Measurements from ENCODE around the gene FILIP1. TPM values are rescaled to one million over a fixed set of nuclear protein-coding genes. Genes with fewer than 3 reads are reported as not detected.

Gene FILIP1
- total and polyA plus RNA-seq, 10 of the 15 experiments (the other 5 are each of a cell fraction or from before 2014, with no cell fraction given): 0.23 to 2.0 (median 0.44) TPM

DNA sequence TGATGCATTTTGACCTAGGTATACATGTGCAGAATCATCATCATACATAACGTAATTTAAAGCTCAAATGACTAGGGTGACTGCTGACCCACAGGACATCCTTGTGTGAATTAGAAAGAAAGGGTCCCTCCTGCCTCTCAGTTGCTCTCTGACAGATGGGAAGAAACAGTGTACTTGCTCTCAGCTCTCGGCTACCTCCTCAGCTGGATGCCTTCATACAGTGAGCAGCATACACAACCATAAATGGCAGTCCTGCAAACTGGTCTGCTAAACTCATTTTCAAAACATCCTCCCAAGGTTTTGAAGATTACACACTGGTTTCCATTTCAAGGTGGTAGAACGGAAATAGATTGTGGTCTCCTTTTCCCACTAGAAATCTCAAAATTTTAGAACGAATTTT, 26.3 kb downstream of the FILIP1 start:
- ChIA-PET SMC1A (ENCODE audit: uncharacterized antibody, unreplicated experiment) (interaction anchor here (1.0 to 2.5 kb wide), 13 partner anchors 14 to 197 kb away, joined by 3 to 10 read pairs (median 4); partner anchors contain the start of gene FILIP1), POLR2A (interaction anchor here (0.7 kb wide), 1 partner anchor 44 kb away, joined by 3 read pairs; no protein-coding TSS in a partner anchor), CTCF (interaction anchor here (0.7 to 1.3 kb wide), 8 partner anchors 11 to 216 kb away, joined by 3 to 6 read pairs (median 4); no protein-coding TSS in a partner anchor), RAD21 (ENCODE audit: unreplicated experiment) (interaction anchor here (0.8 to 1.3 kb wide), 4 partner anchors 14 to 53 kb away, joined by 3 read pairs; no protein-coding TSS in a partner anchor)
- Histone ChIP-seq H4K20me1 (ENCODE audit: control insufficient read depth, insufficient read depth) (no peaks in the 10 kb centered on the region), H3K4me1 (ENCODE audit: control insufficient read depth, insufficient read depth, low read length) (0 out of 2 replicates have a peak, but pooled peaks cover under 1% of the 10 kb centered on the region), H2AFZ (ENCODE audit: control insufficient read depth, low read depth, low read length) (peak overlapping the region; percentile 34), H3K4me3 (no peak overlapping the region), H3K27me3 (replicated peaks in 1 of 2; ENCODE audit: control insufficient read depth in 2 of 2, insufficient read depth in 2 of 2, low read length in 1 of 2) (no peaks in the 10 kb centered on the region), H3K9ac (ENCODE audit: control insufficient read depth, insufficient read depth, low read length) (no peak overlapping the region), H3K36me3 (ENCODE audit: control insufficient read depth in 2 of 2, insufficient read depth in 2 of 2, low read length in 1 of 2) (no peaks in the 10 kb centered on the region; a peak in 1 of 4 replicates), H3K27ac (ENCODE audit: control insufficient read depth, insufficient read depth) (no peak overlapping the region), H3K9me3 (replicated peaks; ENCODE audit: control insufficient read depth, insufficient read depth, low read length) (peaks cover 1% of the 10 kb centered on the region; the same call in 2 of the 3 replicates), H3K4me2 (ENCODE audit: control insufficient read depth, insufficient read depth) (no peak overlapping the region), H3K79me2 (ENCODE audit: control insufficient read depth, insufficient read depth, low read length) (no peaks in the 10 kb centered on the region)
- ATAC-seq (peak; percentile 70), FAIRE-seq (no peak), DNase-seq (ENCODE audit: low read depth, low spot score) (no peak)
- TF ChIP-seq MYB (IDR thresholded peaks at IDR 0.05; ENCODE audit: borderline replicate concordance, low read depth, low read length) (no peak), HCFC1 (IDR thresholded peaks at IDR 0.05; ENCODE audit: low read length) (no peak), FOXK2 (IDR thresholded peaks at IDR 0.05) (no peak), SRF (IDR thresholded peaks at IDR 0.05; ENCODE audit: low read depth in 2 of 2, low read length in 2 of 2) (no peak)
- in situ Hi-C loops (cut with MboI): no loop called here
- BruUV-seq (replicated peaks): no TSS peak
- WGBS (ENCODE audit: insufficient coverage, insufficient replicate concordance, low lambda C conversion rate, missing lambda C conversion rate): 28% methylated on average over 4 of the region's 4 CpGs
- intact Hi-C loops (cut with micrococcal nuclease; ENCODE audit: unreplicated experiment): no loop called here

- ATAC-seq (peak; percentile 30; the same call in 1 of the 3 replicates), DNase-seq (ENCODE audit: low read depth, low spot score) (no peak), FAIRE-seq (no peak)
- no peak overlapping the region for H3K9ac ChIP-seq (ENCODE audit: control insufficient read depth, insufficient read depth, low read length)
- peaks cover 1% of the 10 kb centered on the region; the same call in 2 of the 3 replicates for H3K9me3 ChIP-seq (replicated peaks; ENCODE audit: control insufficient read depth, insufficient read depth, low read length)
- ChIA-PET SMC1A (ENCODE audit: uncharacterized antibody, unreplicated experiment) (interaction anchor here (1.2 to 2.5 kb wide), 10 partner anchors 15 to 196 kb away, joined by 3 to 10 read pairs (median 4); no protein-coding TSS in a partner anchor), RAD21 (ENCODE audit: unreplicated experiment) (interaction anchor here (1.1 kb wide), 1 partner anchor 22 kb away, joined by 3 read pairs; no protein-coding TSS in a partner anchor), POLR2A (interaction anchor here (0.6 kb wide), 1 partner anchor 30 kb away, joined by 4 read pairs; no protein-coding TSS in a partner anchor), CTCF (interaction anchor here (1.1 to 1.2 kb wide), 4 partner anchors 12 to 198 kb away, joined by 3 to 6 read pairs (median 4); no protein-coding TSS in a partner anchor)
- no peak overlapping the region for H3K4me2 ChIP-seq (ENCODE audit: control insufficient read depth, insufficient read depth)
- 79% methylated on average over 1 of the region's 1 CpG for WGBS (ENCODE audit: insufficient coverage, insufficient replicate concordance, low lambda C conversion rate, missing lambda C conversion rate)
- H3K4me3 ChIP-seq: no peak overlapping the region
- H3K4me1 ChIP-seq (ENCODE audit: control insufficient read depth, insufficient read depth, low read length): no peaks in the 10 kb centered on the region
- in situ Hi-C loops (cut with MboI) (no loop called here), intact Hi-C loops (cut with micrococcal nuclease; ENCODE audit: unreplicated experiment) (no loop called here)
- H3K27me3 ChIP-seq (replicated peaks in 1 of 2; ENCODE audit: control insufficient read depth in 2 of 2, insufficient read depth in 2 of 2, low read length in 1 of 2): no peaks in the 10 kb centered on the region
- no peak overlapping the region for H3K27ac ChIP-seq (ENCODE audit: control insufficient read depth, insufficient read depth)
- no peaks in the 10 kb centered on the region for H3K79me2 ChIP-seq (ENCODE audit: control insufficient read depth, insufficient read depth, low read length)
- BruUV-seq (replicated peaks): no TSS peak
- H2AFZ ChIP-seq (ENCODE audit: control insufficient read depth, low read depth, low read length): no peak overlapping the region
- no peaks in the 10 kb centered on the region; a peak in 1 of 4 replicates for H3K36me3 ChIP-seq (ENCODE audit: control insufficient read depth in 2 of 2, insufficient read depth in 2 of 2, low read length in 1 of 2)
- H4K20me1 ChIP-seq (ENCODE audit: control insufficient read depth, insufficient read depth): no peaks in the 10 kb centered on the region
- TF ChIP-seq SMC3 (IDR thresholded peaks at IDR 0.05; ENCODE audit: borderline replicate concordance, low read length): no peak
- no peak for TF ChIP-seq ZNF217 (IDR thresholded peaks at IDR 0.05)
- TF ChIP-seq EED (IDR thresholded peaks at IDR 0.05; ENCODE audit: low read depth): no peak
- TF ChIP-seq IRF3 (IDR thresholded peaks at IDR 0.05): no peak
- TF ChIP-seq FOS (IDR thresholded peaks at IDR 0.05; ENCODE audit: borderline replicate concordance, extremely low read depth, insufficient read length): no peak
- no peak for TF ChIP-seq CHD2 (IDR thresholded peaks at IDR 0.05; ENCODE audit: borderline replicate concordance, low read depth, low read length)
- TF ChIP-seq NKRF (conservative IDR thresholded peaks at IDR 0.05): no peak
- TF ChIP-seq SREBF2 (IDR thresholded peaks at IDR 0.05; ENCODE audit: low read length): no peak
- no peak for TF ChIP-seq BACH1 (IDR thresholded peaks at IDR 0.05; ENCODE audit: borderline replicate concordance)
- TF ChIP-seq SREBF1 (IDR thresholded peaks at IDR 0.05; ENCODE audit: low read length): no peak
- TF ChIP-seq RAD51 (IDR thresholded peaks at IDR 0.05): no peak
- no peak for TF ChIP-seq ZNF24 (IDR thresholded peaks at IDR 0.05)
Observed at GRCh38 chr6:75466636-75467035, 27.0 kb downstream of the FILIP1 start.

All from GM12878 (cell line).